Astrocyte (in vitro differentiated cells and primary cell): Measurements from ENCODE around the gene CTDSPL. TPM values are rescaled to one million over a fixed set of nuclear protein-coding genes. Genes with fewer than 3 reads are reported as not detected.

Experiments used
- DNase-seq: peaks from one replicate; pipeline ENCODE4 v3.0.0-alpha.2; 2010; ENCODE audit warnings: low read depth
- FAIRE-seq: peaks from 2 replicates; lab custom pipeline; 2011; peaks lifted over from hg19 to GRCh38; lab: Jason Lieb, UNC
- H2AFZ ChIP-seq: 2 replicates; pipeline ENCODE4 v1.6.0; 2012; ENCODE audit warnings: low read depth, low read length, inconsistent platforms
- H3K27ac ChIP-seq: 2 replicates; pipeline ENCODE4 v1.5.1; 2011; ENCODE audit warnings: low read depth, low read length, inconsistent platforms
- H3K27me3 ChIP-seq: 2 replicates; pipeline ENCODE4 v1.6.0; 2011; ENCODE audit warnings: low read length, inconsistent platforms; ENCODE audit not compliant: insufficient read depth
- H3K36me3 ChIP-seq: 2 replicates; pipeline ENCODE4 v1.5.1; 2011; ENCODE audit warnings: low read length, inconsistent platforms; ENCODE audit not compliant: insufficient read depth
- H3K4me1 ChIP-seq: 2 replicates; pipeline ENCODE4 v1.5.1; 2011; ENCODE audit warnings: low read length, inconsistent platforms; ENCODE audit not compliant: insufficient read depth
- H3K4me2 ChIP-seq: 2 replicates; pipeline ENCODE4 v1.6.0; 2012; ENCODE audit warnings: low read length, inconsistent platforms
- H3K4me3 ChIP-seq: 2 replicates; pipeline ENCODE4 v1.5.1; 2011; ENCODE audit warnings: low read depth, mild to moderate bottlenecking, low read length, inconsistent platforms; ENCODE audit not compliant: insufficient read depth
- H3K79me2 ChIP-seq: 2 replicates; pipeline ENCODE4 v1.6.0; 2012; ENCODE audit warnings: mild to moderate bottlenecking, low read length, inconsistent platforms; ENCODE audit not compliant: insufficient read depth
- H3K9ac ChIP-seq: 2 replicates; pipeline ENCODE4 v1.6.0; 2012; ENCODE audit warnings: mild to moderate bottlenecking, low read length, inconsistent platforms
- H3K9me3 ChIP-seq: 2 replicates; pipeline ENCODE4 v1.5.1; 2012; ENCODE audit warnings: low read depth, mild to moderate bottlenecking, low read length, inconsistent platforms; ENCODE audit not compliant: insufficient read depth
- H4K20me1 ChIP-seq: 2 replicates; pipeline ENCODE4 v1.6.0; 2012; ENCODE audit warnings: low read length, inconsistent platforms; ENCODE audit not compliant: insufficient read depth
- H3K27ac Mint-ChIP-seq: one replicate; pipeline ENCODE4 v1.8.0; 2021; ENCODE audit warnings: mild to moderate bottlenecking, mixed read lengths; ENCODE audit not compliant: unreplicated experiment
- H3K27me3 Mint-ChIP-seq: one replicate; pipeline ENCODE4 v1.8.0; 2021; ENCODE audit warnings: low read depth, mixed read lengths; ENCODE audit not compliant: unreplicated experiment
- H3K36me3 Mint-ChIP-seq: one replicate; pipeline ENCODE4 v1.8.0; 2021; ENCODE audit warnings: low read depth, mixed read lengths; ENCODE audit not compliant: unreplicated experiment
- H3K4me1 Mint-ChIP-seq: one replicate; pipeline ENCODE4 v1.8.0; 2021; ENCODE audit warnings: low read depth, mixed read lengths; ENCODE audit not compliant: unreplicated experiment
- H3K4me3 Mint-ChIP-seq: one replicate; pipeline ENCODE4 v1.8.0; 2021; ENCODE audit warnings: mild to moderate bottlenecking, moderate library complexity, mixed read lengths; ENCODE audit not compliant: unreplicated experiment
- H3K9me3 Mint-ChIP-seq: one replicate; pipeline ENCODE4 v1.8.0; 2021; ENCODE audit warnings: mild to moderate bottlenecking, mixed read lengths; ENCODE audit not compliant: unreplicated experiment
- EZH2 ChIP-seq: IDR thresholded peaks from 2 replicates; pipeline ENCODE4 v1.6.1; 2012; ENCODE audit warnings: mild to moderate bottlenecking, low read length, inconsistent platforms; ENCODE audit not compliant: insufficient read depth
- total RNA-seq: library from RNA; stranded (reverse); gene quantifications from 2 replicates; pipeline ENCODE4 v1.2.1, GENCODE V29; 2021
- TF ChIP-seq, protein P1 (sequence below): IDR thresholded peaks from 2 replicates; pipeline ENCODE4 v1.5.1; 2011; ENCODE audit warnings: low read depth, mild to moderate bottlenecking, inconsistent platforms, low read length, moderate library complexity; ENCODE audit not compliant: insufficient read depth

The CTDSPL gene
- total RNA-seq, 1 donor from 2014 or later = 37.9 TPM

DNA sequence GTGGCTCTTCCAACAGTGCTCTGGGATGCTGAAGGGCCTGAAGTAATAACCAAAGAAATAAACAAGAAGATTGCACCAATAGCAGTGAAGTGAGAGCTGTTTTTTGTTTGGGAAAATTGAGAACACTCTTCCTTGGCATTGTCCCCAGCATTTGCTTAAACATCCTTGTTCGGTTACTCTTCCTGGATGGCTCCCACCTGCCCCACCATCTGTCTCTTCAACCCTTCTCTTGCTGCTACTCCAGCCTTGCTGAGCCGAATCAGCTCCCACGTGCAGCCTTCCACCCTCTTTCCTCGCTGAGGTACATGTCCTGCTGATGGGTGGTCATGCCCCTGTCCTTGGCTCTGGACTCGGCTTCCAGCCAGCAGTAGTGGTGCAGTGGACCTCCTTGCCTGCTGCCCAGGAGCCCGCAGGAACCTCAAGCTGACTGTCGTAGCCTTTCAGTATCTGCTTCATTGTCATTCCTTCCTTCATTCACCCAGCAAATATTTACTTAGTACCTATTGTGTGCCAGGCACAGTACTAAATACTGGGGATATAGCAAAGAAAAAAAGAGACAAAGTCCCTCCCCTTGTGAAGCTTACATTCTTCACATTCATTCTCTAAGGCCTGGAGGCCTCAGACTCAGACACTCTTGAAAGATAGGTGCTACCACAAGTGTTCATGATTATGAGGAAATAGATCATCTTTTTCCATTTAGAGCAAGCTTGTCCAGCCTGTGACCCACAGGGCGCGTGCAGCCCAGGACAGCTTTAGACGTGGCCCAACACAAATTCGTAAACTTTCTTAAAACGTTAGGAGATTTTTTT lies 111.8 kb downstream of the CTDSPL start:
- Mint-ChIP-seq H3K36me3 (peaks cover 19% of the 10 kb centered on the region), H3K4me3 (no peak overlapping the region), H3K9me3 (no peaks in the 10 kb centered on the region), H3K27ac (no peak overlapping the region), H3K4me1 (peaks cover 2% of the 10 kb centered on the region), H3K27me3 (no peaks in the 10 kb centered on the region)
- H3K9me3 ChIP-seq = no peaks in the 10 kb centered on the region
- H3K4me1 ChIP-seq = no peaks in the 10 kb centered on the region
- no peak overlapping the region for H3K27ac ChIP-seq
- no peaks in the 10 kb centered on the region for H4K20me1 ChIP-seq
- H3K9ac ChIP-seq = no peak overlapping the region
- no peaks in the 10 kb centered on the region for H3K27me3 ChIP-seq
- no peak overlapping the region for H3K4me2 ChIP-seq
- H3K36me3 ChIP-seq = peaks cover 5% of the 10 kb centered on the region
- H2AFZ ChIP-seq = no peak overlapping the region
- no peak for FAIRE-seq
- no peak overlapping the region for H3K4me3 ChIP-seq
- TF ChIP-seq, protein P1, sequence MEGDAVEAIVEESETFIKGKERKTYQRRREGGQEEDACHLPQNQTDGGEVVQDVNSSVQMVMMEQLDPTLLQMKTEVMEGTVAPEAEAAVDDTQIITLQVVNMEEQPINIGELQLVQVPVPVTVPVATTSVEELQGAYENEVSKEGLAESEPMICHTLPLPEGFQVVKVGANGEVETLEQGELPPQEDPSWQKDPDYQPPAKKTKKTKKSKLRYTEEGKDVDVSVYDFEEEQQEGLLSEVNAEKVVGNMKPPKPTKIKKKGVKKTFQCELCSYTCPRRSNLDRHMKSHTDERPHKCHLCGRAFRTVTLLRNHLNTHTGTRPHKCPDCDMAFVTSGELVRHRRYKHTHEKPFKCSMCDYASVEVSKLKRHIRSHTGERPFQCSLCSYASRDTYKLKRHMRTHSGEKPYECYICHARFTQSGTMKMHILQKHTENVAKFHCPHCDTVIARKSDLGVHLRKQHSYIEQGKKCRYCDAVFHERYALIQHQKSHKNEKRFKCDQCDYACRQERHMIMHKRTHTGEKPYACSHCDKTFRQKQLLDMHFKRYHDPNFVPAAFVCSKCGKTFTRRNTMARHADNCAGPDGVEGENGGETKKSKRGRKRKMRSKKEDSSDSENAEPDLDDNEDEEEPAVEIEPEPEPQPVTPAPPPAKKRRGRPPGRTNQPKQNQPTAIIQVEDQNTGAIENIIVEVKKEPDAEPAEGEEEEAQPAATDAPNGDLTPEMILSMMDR = no peak
- no peak for TF ChIP-seq EZH2
- no peak for DNase-seq
- no peaks in the 10 kb centered on the region for H3K79me2 ChIP-seq

DNA sequence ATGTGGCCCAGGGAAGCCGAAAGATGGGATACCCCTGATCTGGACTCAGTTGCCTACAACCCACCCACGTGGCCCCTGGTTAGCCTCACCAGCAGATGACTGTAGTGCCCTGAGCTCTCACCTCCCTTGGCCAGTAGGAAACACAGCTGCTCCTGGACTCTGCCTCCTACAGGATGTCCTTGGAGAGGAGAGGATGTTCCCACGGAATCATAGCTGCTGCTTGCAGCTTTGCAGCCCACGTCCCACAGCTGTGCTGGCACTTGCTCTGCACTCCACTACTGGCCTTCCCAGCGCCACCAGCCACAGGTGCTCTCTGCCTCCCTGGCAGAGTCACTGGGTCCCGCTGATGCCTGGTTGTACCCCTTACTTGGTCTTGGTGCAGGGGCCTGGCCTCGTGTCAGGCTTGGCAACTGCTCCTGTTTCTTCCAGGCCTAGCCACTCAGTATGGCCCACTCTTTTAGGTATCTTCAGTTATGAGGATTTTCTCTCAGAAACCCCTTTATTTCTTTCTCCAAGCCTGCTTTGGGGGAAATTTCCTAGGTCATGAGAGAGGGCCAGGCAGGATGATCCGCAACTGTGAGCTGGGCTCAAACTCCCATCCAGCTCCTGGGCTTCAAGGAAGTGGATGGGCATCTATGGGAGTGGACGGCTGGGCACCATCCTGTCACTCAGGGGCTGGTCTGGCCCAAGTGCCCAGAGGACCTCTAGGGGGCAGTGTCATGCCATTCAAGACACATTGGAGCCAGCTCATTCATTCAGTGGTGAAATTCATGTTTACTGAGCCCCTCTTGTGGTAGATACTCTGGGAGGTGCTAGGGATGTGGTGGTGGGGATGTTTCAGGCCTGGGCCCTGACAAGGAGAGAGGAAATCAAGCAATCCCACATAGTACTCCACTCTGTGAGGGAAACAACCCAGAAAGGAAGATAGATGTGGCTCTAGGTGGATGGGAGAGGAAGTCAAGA lies 112.7 kb downstream of the CTDSPL start:
- Histone ChIP-seq H3K27me3 (no peaks in the 10 kb centered on the region), H3K9me3 (no peaks in the 10 kb centered on the region), H3K4me1 (no peaks in the 10 kb centered on the region), H3K9ac (no peak overlapping the region), H3K36me3 (peaks cover 5% of the 10 kb centered on the region), H3K79me2 (no peaks in the 10 kb centered on the region), H2AFZ (no peak overlapping the region), H3K4me2 (no peak overlapping the region), H3K4me3 (no peak overlapping the region), H3K27ac (no peak overlapping the region), H4K20me1 (no peaks in the 10 kb centered on the region)
- peak; percentile 22 for DNase-seq
- Mint-ChIP-seq H3K4me3 (no peak overlapping the region), H3K4me1 (peaks cover 2% of the 10 kb centered on the region), H3K9me3 (no peaks in the 10 kb centered on the region), H3K36me3 (peaks cover 17% of the 10 kb centered on the region), H3K27ac (peak overlapping the region; percentile 8), H3K27me3 (no peaks in the 10 kb centered on the region)
- FAIRE-seq = no peak
- TF ChIP-seq, protein P1 = peak; percentile 62
- no peak for TF ChIP-seq EZH2
